ENCODE results near the gene HSF5.

Gene HSF5, protein sequence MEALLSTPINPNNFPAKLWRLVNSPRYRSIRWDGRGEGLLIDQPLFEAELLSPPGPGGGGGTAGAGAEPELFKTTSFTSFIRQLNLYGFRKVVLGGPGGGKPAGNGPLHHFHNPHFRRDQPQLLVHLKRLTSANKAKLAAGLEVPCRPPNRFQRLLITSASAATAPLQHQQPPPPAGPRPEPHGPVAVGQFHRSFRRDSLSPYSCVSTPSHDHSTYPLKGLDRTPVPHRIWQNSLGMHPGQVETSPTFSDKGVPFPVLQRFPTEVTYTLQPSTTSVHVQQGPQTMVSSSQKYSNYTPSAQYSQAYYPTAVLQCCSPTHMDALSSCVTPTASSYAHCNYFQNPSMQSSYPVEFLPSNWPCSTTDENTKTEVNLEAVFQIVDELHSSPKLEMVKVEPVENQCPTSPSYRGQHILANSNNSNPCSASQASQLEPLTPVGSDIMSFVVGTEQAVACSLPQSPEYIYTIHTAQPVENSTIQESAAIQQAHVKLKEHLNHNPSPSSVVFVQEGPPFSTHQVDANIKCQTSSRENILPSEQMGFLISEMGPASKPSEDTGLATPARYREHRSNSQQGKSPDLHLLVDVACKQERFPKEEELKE

DNA sequence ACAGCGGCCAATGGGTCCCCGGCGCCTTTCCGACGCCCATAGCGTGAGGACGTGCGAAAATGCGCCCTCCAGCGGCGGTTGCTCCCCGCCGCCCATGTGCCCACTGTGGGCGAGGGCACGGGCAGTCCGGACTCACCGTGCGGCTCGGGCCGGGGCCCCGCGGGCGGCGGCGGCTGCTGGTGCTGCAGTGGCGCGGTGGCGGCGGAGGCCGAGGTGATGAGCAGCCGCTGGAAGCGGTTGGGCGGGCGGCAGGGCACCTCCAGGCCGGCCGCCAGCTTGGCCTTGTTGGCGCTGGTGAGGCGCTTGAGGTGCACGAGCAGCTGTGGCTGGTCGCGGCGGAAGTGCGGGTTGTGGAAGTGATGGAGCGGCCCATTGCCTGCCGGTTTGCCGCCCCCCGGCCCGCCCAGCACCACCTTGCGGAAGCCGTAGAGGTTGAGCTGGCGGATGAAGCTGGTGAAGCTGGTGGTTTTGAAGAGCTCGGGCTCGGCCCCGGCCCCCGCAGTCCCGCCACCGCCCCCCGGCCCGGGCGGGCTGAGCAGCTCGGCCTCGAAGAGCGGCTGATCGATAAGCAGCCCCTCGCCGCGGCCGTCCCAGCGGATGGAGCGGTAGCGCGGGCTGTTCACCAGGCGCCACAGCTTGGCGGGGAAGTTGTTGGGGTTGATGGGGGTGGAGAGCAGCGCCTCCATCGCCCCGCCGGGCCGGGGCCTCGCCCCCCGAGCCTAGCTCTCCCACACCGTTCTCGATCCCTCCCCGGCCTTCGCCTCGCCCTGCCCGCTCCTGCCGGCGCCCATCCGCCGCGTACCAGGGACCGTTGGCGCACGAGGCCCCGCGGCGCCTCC is at the start of gene HSF5:
Gene HSF5 (minus strand): TSS at position 820 of the 839 bp plus-strand sequence. CDS start 134 bp downstream, at position 686.
- peak; percentile 71 to 73 for DNase-seq

DNA sequence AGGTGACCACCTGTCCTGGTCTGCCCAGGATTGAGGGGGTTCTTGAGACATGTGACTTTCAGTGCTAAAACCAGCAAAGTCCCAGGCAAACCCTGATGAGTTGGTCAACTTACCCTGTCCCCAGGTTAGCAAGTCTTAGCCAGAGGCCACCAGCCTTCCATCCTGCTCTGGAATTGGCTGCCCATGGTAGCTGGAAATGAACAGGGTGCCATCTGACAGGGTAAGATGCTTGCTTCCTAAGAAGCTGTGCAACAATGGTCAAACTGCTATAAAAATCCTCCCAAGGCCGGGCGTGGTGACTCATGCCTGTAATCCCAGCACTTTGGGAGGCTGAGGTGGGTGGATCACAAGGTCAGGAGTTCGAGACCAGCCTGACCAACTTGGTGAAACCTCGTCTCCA is 49.1 kb upstream of the HSF5 start:
- DNase-seq = no peak

DNA sequence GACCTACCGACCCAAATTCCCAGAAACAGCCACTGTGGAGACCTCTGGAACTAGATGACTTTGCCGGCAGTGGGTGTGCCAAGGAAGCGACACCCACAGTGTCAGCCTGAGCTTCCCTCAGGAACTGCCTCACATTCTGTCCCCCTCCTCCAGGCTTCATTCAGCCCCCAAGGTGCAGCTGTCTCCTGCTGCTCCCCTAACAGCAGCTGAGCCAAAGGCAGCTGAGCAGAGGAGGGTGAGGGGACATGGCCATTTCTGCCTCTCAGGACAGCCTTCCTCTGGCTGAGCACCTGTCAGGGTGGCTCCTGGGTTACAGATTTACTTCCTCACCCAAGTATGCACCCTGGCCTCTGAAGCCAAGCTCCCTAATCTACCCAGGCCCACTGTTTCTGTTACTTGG is 48.3 kb upstream of the HSF5 start:
- no peak for DNase-seq

DNA sequence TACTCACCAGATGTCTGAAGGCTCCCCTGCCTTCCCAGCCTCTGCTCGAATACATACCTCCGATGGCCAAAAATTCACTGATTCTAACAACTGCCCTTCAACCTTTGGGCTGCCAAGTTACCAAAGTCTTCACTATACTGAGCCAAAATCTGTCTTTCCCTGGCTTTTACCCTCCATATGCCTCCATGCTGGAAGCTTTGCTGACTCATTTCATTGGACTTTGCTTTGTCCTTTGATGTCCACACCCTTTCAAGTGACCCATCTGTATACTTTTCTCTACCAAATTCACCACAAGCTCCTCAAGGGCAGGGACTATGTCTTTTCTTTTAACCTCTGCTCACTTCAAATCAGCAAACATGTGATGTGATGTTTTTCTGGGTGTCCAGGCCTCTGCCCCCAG is 47.2 kb upstream of the HSF5 start:
- DNase-seq = no peak

DNA sequence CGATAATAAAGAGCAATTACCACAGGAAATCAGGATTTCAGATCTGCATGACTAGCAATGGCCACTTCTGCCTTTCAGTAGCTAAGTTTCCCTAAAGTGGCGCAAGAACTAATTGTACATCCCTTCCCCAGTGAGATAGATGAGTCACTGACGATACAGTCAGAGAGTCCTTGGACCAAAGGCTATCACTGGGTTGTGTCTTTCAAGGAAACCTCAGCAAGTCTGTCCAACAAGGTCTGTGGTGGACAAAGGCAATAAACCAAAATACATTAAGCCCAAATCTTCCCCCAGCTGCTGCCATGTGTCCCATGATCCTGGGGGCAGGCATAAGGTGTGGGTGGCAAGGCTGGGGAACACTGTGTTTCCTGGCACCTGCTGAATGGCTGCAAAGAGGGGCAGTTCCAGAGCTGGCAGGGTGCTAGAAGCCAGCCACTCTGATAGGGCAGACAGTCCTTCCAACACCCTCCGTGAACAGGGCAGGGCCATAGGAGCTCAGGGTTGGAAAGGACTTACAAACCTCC is 46.8 kb upstream of the HSF5 start:
- DNase-seq = no peak

DNA sequence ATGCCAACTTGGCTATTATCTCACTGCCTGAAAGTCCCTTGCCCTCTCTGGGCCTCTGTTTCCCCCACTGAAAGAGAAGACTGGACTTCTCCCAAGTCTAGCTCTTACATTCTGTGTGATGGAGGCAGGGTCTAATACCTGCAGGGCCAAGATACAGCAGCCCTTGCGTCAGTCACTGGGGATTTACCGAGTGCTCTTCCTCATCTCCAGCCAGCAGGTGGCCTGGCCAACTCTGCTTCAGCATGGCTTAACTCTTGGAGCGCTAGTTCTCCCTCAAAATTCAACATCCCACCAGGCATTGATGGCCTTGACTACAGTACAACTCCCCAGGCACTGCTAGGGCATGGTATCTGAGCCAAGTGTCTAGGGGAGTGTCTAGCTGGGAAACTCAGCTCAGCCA is 46.1 kb upstream of the HSF5 start:
- DNase-seq = no peak

DNA sequence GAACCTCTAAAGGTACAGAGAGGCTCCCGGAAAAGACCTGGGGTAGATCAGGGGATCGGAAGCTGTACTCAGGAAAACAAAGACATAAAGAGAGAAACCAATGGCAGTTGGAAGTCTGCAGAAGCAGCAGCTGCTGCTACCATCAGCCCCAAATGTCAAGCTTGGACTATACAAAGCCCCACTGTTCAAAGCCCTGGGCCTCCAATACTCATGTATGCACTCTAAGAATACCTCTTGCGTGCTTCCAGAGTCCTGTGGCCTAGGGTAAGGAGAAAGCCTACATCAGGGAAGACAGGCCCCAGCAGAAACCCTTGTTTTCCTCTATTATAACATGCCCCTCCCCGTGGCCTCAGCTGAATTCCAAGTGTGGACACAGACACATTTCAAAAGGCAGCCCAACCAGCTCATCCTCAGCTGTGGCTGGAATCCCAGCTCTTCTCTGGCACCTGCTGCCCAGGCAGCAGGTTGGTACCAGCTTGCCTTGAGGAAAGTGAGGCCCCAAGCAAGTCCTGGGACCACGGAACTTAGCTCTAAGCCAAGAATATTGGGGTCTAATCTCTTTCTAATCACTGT is 45.5 kb upstream of the HSF5 start:
- no peak for DNase-seq

DNA sequence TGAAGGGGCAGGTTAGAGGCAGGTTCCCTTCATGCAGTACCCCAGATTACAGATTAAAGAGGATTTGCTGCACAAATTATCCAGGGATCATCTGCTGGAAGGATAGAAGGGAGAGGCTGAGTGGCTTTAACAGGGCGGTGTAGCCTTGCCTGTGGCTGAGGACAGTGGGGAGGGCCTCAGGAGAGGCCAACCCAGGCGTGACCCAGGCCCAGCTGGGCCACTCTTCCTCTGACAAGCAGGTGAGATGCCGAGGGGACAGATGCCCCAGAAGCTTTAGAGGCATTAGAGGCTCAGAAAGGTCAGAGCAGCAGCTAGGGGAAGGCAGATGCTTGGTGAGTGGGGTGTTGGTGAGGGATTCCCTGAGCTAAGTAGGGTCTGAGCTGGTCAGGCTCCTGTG is 44.3 kb upstream of the HSF5 start:
- no peak for DNase-seq

DNA sequence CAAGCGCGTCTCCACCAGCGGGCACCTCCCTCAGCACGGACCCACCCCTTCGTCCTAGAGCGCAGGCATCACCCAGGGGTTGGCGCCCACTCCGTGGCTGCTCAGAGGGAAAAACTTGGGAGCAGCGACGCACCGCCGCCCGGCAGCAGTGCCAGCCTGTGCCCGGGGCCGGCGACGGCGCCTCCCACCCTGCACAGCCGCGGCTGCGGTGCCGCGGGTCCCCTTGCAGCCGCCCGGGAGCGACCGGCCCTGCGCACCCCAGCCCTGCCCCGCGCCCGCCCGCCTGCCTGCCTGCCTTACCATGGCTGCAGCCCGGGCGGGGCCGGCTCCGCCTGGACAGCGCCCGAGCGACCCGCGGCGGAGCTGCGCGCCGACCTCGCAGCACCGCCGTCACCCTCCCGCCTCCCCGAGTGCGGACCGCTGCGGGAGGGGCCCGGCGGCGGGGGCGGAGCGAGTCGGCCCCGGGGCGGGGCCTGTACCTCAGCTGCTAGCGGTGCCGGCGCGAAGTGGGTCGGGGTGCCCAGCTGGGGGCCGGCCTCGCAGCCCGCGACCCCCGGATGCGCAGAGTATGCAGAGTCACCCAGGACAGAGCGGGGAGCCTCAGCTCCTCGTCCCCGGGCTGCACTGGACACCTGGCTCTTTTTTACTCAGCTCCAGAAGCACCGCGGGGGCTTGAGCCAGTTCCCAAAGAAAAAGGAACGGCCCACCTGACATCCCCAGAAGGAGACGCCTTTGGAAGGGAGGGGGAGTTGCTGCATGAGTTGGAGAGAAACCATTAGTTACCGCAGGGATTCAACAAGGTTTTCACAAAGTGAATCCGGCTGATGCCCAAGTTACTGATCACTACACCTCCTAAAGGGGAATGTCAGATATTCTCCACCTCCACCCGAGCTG is 43.7 kb upstream of the HSF5 start:
- DNase-seq = peak; percentile 56 to 63

DNA sequence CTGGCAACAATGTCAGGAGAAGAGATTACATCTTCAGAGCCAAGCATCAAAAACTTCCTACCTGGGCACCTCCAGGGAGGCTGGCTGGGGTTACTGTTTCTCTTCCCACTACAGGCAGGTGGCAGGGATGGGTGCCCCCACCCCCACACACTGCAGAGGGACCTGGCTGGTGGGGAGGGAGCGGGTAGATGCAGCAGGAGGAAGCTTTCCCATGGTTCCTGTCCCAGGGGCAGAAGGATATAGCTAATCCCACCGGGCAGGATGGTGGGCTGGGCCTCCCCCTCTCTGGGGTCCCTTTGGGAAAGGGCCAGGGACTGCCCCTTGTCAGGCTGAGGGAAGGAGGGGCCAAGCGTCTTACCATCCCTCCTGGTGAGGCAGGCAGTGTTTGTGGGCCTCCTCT is 42.9 kb upstream of the HSF5 start:
- DNase-seq = no peak

DNA sequence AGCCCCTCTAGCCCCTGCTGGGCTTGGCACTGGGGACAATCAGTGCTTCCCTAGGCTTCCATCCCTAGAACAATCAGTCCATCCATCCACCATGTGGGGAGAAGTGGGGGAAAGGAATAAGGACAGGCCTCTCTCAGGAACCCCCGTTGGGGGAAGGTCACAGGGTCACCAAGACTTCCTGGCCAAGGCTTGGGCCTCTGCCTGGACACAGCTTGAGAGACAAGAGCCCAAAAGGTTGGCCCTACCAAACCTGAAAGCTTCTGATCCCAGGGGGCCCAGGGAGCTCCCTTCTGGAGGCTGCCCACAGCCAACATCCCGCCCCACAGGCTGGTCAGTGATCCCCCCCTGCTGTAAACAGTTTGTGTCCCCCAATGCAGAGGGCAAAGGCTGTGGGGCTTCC is 42.4 kb upstream of the HSF5 start:
- DNase-seq = no peak

DNA sequence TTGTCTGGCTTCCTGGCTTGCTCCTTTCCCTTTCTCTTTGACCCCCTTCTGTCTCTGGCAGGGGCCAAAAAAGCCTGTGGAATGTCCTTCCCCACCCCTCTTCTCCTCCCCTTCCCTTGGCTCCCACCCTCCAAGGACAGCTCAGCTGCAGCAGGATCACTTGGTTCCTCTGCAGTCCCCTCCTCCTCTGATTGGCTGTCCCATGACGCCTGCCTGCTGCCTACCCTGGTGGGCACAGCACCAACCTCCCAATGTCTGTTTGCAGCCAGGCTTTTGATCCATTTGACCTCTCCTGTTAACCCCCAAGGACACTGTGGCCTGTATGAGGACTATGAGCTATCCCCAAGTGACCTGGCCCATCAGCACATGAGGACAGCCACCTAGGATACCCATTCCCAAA is 41.1 kb upstream of the HSF5 start:
- no peak for DNase-seq

DNA sequence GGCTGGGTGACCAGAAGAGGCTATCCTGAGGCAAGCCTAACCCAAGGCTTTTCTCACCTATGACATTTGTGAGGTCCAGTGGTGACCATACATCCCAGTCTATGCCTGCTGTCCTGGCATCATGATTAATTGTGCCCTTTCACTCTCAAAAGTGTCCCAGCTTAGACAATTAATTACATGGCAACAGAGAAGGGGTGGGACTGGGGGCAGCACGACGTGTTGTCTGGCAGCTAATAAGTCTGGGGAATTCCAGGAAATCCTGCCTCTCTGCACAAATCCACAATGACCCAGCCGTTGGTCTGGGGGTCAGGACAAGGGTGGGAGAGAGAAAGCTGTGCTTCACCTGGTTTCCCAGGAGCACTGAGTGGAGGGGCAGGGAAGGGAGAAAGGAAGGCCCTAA is 40.2 kb upstream of the HSF5 start:
- DNase-seq = no peak

DNA sequence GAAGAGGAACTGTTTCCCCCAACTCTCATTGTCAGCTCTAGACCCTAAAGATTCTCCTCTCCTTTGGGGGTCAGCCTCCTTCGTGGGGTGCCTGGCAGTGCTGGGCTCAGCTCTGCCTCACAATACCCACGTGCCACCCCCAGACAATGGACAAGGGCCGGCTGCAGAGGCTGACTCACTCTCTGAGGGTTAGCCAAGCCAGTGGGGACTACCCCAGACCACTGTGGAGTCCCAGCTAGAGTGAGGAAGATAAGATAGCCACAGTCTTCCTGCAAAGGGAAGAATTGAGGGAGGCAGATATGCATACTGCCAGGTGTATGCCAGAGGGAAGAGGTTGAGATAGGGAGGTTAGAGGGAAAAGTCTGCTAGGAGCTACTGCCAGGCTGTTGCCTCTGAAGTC is 39.7 kb upstream of the HSF5 start:
- no peak for DNase-seq

DNA sequence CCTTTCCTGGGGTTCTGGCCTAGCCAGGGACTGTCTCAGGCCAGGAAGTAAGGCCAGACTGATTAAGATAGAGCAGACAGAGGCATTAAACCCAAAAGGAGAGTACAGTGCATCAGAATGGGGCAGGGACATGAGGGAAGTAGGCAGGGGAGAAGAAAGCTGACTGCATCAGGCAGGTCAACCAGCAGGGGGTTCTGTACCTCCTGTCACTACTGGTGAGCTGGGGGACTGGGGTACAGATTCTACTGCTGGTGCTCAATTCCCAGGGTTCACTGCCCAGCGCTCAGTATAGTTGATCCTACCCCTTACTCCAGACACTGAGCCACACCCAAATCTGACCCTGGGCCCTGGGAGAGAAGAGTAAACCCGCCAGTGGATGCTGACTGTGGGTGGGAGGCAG is 39.1 kb upstream of the HSF5 start:
- DNase-seq = no peak

DNA sequence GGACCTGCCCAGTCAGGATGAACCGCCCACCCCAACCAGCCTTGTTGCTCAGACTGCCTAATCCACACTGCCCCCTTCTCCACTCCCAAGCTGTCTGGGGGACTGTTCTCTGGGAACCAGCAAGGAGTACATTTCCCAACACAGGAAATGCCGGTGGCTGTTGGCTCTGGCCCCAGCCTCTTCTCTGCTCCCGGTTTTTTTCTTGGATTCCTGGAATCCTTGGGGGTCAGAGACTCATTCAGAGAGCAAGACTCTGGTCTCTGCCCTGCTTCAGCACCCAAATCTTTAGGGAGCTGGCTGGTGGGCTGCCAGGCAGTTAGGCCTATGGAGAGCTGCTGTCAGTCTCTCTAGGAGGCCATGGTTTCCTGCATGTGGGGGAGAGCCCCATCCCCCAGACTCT is 37.0 kb upstream of the HSF5 start:
- no peak for DNase-seq

DNA sequence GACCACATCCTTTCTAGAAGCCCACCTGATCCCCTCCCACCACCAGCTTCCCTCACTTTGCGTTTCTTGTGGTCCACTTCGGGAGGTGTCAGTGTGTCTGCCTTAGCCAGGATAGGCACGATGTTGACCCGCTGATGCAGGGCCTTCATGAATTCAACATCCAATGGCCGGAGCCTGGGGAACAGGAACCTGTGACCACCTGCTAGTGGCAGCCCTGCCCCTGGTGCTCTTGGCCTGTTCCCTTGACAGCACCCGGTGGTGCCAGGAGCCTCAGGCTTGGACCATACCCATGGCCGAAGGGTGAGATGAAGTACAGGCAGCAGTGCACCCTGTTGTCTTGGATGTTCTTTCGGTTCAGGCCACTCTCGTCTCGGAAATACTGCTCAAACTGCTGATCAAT is 33.5 kb upstream of the HSF5 start:
- no peak for DNase-seq

DNA sequence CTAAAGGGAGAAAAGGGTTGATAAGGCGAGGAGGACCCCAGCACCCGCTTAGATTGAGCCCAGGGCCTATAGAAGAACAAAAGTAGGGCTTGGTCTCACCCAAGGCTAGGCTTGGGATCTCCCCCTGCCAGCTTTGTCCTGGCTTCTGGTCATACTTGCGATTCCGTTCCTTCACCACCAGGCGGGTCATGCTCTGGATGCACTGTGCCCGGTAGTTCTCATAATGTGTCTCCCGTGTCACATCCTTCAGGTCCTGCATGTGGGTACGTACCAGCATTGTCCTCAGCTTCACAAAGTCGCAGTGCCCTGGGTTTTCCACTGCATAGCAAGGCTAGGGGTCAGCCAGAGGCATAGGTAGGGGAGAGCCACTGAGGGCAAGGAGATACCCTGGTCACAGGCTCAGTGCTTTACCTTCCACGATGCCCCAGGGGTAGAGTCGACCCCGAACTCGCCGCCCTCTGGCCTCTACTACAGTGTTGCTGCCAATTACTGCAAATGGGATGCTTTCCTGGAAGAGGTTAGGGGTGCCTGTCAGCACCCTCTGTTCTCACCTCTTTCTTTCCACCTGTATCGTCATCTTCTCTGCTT is 32.7 kb upstream of the HSF5 start:
- no peak for DNase-seq

DNA sequence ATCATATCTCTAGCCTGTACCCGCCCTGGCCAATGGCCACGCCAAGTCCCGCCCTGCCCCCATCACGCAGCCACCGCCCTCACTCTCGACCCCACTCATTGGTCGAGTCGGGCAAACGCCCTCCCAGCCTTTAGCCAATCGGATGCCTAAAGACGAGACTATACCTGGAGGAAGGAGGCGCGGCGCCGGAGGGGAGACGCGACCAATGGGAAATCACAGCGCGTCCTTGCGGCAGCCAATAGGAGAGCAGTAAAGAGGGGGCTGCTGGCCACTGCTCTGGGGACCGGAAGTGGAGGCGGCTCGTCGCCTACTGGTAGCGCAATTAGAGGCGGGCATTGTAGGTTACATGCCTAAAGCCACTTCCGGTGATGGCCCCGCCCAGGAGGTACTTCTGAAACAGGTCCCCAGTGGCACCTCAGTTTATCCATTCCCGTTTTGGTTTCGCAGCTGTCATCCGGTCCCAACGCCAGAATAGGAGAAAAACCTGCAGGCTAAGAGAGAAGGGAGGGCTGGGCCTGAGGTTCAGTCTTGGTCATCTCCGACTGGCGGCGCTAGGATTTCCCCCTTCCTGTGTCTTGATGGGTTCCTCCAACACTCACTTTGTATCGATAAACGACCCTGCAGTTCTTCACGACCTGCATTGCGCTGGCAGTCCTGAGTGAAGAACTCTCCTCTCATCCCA is 29.9 kb upstream of the HSF5 start:
- DNase-seq = peak; percentile 97 to 99

DNA sequence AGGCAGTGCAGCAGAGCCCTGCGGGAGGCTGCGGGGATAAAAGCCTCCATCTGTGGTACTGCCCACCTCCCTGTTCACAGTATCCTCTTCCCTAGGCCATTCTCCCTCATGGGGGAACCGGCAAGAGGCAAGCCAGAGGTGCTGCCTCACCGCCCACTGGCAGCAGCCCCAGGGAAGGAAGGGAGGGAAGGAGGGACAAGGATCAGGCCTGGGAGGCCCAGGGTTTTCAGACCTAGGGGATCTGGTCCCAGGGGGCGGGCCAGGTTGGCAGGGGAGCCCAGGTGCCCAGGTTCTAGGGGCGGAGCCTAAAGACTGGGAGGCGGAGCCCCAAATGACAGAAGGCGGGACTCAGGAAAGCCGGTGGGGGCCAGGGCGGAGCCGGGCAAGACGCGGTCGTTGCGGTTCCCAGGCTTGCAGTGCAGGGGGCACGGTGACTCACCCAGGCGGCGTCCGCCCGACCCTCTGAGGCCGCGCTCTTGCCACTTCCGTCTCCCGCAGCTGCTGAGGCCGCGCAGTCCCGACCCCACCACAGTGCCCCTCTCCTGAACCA is 29.2 kb upstream of the HSF5 start:
- no peak for DNase-seq

All from stimulated activated CD4-positive, alpha-beta T cell treated with anti-CD3 and anti-CD28 coated beads, Interleukin-4, amount 100 ng/mL, for 4 hours (primary cell).